Right renal pelvis (tissue), 4 donors: Measurements from ENCODE around the gene TRMT61B. TPM values are rescaled to one million over a fixed set of nuclear protein-coding genes. Genes with fewer than 3 reads are reported as not detected.

Experiments
- DNase-seq, 4 donors: peaks; one replicate each; pipeline ENCODE4 v3.0.0-alpha.2; 2013; ENCODE audit warnings: low read depth in 4 of 4, low spot score in 3 of 4, missing footprints in 1 of 4
- polyA plus RNA-seq, 4 donors: library from polyadenylated mRNA; unstranded; fragments of 120-200 nt; gene quantifications; one replicate each; pipeline ENCODE4 v1.2.1, GENCODE V29; 2013; ENCODE audit not compliant: insufficient read length in 4 of 4

TRMT61B gene
- polyA plus RNA-seq, 4 donors: 20.4 to 31.6 (median 26.8) TPM

GRCh38 chr2:28868611-28869010, 1.5 kb downstream of the TRMT61B start:
- no peak for DNase-seq

- DNase-seq: no peak
Measured at GRCh38 chr2:28855977-28856376, 14.1 kb downstream of the TRMT61B start.

GRCh38 chr2:28855193-28855592, 14.9 kb downstream of the TRMT61B start:
- DNase-seq: no peak

- no peak for DNase-seq
Measured at GRCh38 chr2:28842042-28842441, 28.1 kb downstream of the TRMT61B start.

GRCh38 chr2:28838971-28839370, 31.1 kb downstream of the TRMT61B start:
- no peak for DNase-seq

- DNase-seq: no peak
Measured at GRCh38 chr2:28835781-28836180, 34.3 kb downstream of the TRMT61B start.

- DNase-seq: no peak
Measured at GRCh38 chr2:28833740-28834470, 36.2 kb downstream of the TRMT61B start.

- DNase-seq: no peak
Measured at GRCh38 chr2:28828382-28828781, 41.7 kb downstream of the TRMT61B start.

- DNase-seq: no peak
Measured at GRCh38 chr2:28824870-28825269, 45.2 kb downstream of the TRMT61B start.

GRCh38 chr2:28824207-28824606, 45.9 kb downstream of the TRMT61B start:
- no peak for DNase-seq

GRCh38 chr2:28822036-28822435, 48.1 kb downstream of the TRMT61B start:
- no peak for DNase-seq

GRCh38 chr2:28821295-28821958, 48.7 kb downstream of the TRMT61B start:
- DNase-seq: peak in 2 of 4 donors; percentile 32 to 39

- no peak for DNase-seq
Measured at GRCh38 chr2:28818053-28818452, 52.1 kb downstream of the TRMT61B start.

GRCh38 chr2:28810384-28811285, 59.5 kb downstream of the TRMT61B start, which contains the start of gene SPDYA:
Gene SPDYA, plus strand, starts transcription at chr2:28810834. Its CDS starts 5,181 bp downstream, at chr2:28816015.
- peak; percentile 27 to 38 (median 32) for DNase-seq

- no peak for DNase-seq
Measured at GRCh38 chr2:28809927-28810326, 60.2 kb downstream of the TRMT61B start.

- DNase-seq: no peak
Measured at GRCh38 chr2:28802975-28803429, 67.1 kb downstream of the TRMT61B start.

GRCh38 chr2:28801726-28802125, 68.4 kb downstream of the TRMT61B start:
- DNase-seq: no peak
